Activated naive CD4-positive, alpha-beta T cell treated with anti-CD3 and anti-CD28 coated beads, Interleukin-2, amount 50 U/mL, for 16 hours (primary cell): ENCODE results near the gene PHKA2.
"Not testable (repeated sequence)": the region's sequence is repeated elsewhere in the genome, so short reads cannot be mapped to it uniquely, and the experiment has no call there.

Experiments used
- DNase-seq: peaks from one replicate; pipeline ENCODE4 v3.0.0-alpha.2; 2020

Gene PHKA2

DNA sequence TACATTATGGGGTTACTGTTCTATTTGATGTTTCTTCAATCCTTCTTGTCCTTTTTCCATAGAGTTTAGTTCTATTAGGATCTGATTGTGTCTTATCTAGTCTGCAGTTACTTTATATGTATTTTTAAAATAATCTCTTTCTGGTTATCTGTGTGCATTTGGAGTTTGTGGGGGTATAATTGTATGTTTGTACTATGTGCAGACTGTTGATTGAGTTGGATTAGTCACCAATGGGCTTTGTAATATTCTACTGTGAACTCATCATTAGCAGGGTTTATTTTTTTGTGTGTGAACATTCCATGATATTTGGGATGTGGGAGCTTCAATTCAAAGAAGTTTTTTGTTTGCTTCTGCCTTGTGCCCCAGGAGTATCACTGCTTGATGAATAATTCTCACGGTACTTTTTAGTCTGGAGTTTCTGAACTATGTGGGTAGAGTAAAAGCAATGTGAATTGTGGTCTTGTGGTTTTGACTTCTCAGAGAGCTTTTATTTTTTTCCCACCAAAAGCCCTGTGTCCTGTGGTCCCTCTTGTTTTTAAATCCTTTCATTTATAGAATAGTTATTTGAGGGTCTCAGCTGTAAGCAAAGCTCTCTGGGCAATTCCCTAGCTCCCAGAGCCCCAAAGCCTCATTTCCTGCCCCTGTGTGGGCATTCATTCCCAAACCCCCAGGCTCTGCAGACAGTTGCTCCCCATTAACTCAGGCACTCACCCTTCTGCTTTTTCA lies 127.8 kb downstream of the PHKA2 start:
- DNase-seq, result no peak

DNA sequence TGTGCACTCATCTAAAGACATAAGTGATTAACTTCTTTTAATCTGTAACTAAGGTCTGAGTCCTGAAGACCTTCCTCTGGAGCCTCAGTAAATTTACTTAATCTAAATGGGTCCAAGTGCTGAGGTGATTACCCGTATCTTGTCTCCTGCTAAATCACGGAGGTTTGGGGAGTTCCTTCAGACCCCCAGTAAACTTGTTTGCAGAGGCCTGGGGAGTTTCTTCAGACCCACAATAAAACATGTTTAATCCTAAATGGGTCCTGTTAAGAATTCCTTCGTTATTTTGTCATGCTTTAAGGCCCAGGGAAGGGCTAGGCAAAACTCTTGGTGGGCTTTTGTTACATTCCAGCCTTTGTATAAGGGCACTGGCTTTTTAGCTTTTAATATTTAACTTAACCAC lies 136.0 kb downstream of the PHKA2 start:
- not testable (repeated sequence) for DNase-seq
